A549 (cell line): ENCODE measurements around the gene GMDS. TPM values are rescaled to one million over a fixed set of nuclear protein-coding genes. Genes with fewer than 3 reads are reported as not detected.

ENCODE experiments used
- ATAC-seq, 2 experiments: fragments of 200-7000 bp in 1 of 2; fragments of >200 bp in 1 of 2; cut with Nextera tagmentation in 1 of 2; cut with Tn5 transposase in 1 of 2; 3 replicates each; pipeline versions ENCODE4 v1.8.0 to v1.9.1; 2018 to 2020; ENCODE audit warnings: mild to moderate bottlenecking in 1 of 2, moderate library complexity in 1 of 2
- CTCF ChIA-PET: fragments of 300-600 bp; sonication (Branson Sonifier 250); formaldehyde crosslinking; extraction: SDS; loops from one replicate; lab custom pipeline; 2021; ENCODE audit warnings: antibody characterized with exemption, inconsistent platforms; lab: Yijun Ruan, JAX
- POLR2A ChIA-PET: fragments of 350-600 bp; formaldehyde crosslinking; extraction: SDS; loops from one replicate; lab custom pipeline; 2021; ENCODE audit warnings: antibody characterized with exemption, inconsistent platforms; lab: Yijun Ruan, JAX
- DNase-seq, 2 experiments: peaks; one replicate each; pipeline versions ENCODE4 v3.0.0 to v3.0.0-alpha.2; 2011 to 2016; ENCODE audit warnings: low read depth in 1 of 2, low spot score in 1 of 2
- FAIRE-seq: peaks from 2 replicates; lab custom pipeline; 2011; peaks lifted over from hg19 to GRCh38; lab: Jason Lieb, UNC
- H3K27ac ChIP-seq, 2 experiments: fragments of >200 bp; sonication (Bioruptor Twin); formaldehyde crosslinking; 3 replicates each; pipeline ENCODE4 v1.5.1; 2016 to 2017
- H3K4me1 ChIP-seq: fragments of >200 bp; sonication (Bioruptor Twin); formaldehyde crosslinking; 3 replicates; pipeline ENCODE4 v1.6.1; 2016
- H3K4me2 ChIP-seq: fragments of >200 bp; sonication (Bioruptor Twin); formaldehyde crosslinking; 3 replicates; pipeline ENCODE4 v1.6.1; 2016
- H3K4me3 ChIP-seq: fragments of >200 bp; sonication (Bioruptor Twin); formaldehyde crosslinking; 3 replicates; pipeline ENCODE4 v1.5.1; 2016
- H3K9me3 ChIP-seq: fragments of >200 bp; sonication (Bioruptor Twin); formaldehyde crosslinking; 3 replicates; pipeline ENCODE4 v1.6.1; 2016
- BHLHE40 ChIP-seq: IDR thresholded peaks from 2 replicates; pipeline ENCODE4 v1.6.1; 2012; ENCODE audit warnings: low read depth, low read length, inconsistent platforms
- CHD2 ChIP-seq: fragments of 150-350 bp; IDR thresholded peaks from 2 replicates; pipeline ENCODE4 v1.6.1; 2014; ENCODE audit warnings: low read length; ENCODE audit not compliant: partially characterized antibody
- CHD4 ChIP-seq: fragments of 200-600 bp; sonication (generic); IDR thresholded peaks from 2 replicates; pipeline ENCODE4 v1.6.1; 2016; ENCODE audit warnings: antibody characterized with exemption, mild to moderate bottlenecking, borderline replicate concordance
- E2F6 ChIP-seq: IDR thresholded peaks from 2 replicates; pipeline ENCODE4 v1.6.1; 2012; ENCODE audit warnings: low read depth, borderline replicate concordance
- EHF ChIP-seq: fragments of 250-450 bp; sonication (Bioruptor Pico); IDR thresholded peaks from 2 replicates; pipeline ENCODE4 v1.5.0; 2020; ENCODE audit warnings: mild to moderate bottlenecking
- EP300 ChIP-seq, 2 experiments: fragments of >200 bp; sonication (Bioruptor Twin); formaldehyde crosslinking; IDR thresholded peaks; 2 replicates in 1 of 2; 3 replicates in 1 of 2; pipeline ENCODE4 v1.6.1; 2016 to 2017
- FOSL2 ChIP-seq, 2 experiments: fragments of 450-650 bp in 1 of 2; fragments of >200 bp in 1 of 2; sonication (Bioruptor Twin) in 1 of 2; formaldehyde crosslinking; IDR thresholded peaks; 2 replicates each; pipeline versions ENCODE4 v1.5.0 to v1.6.1; 2016 to 2020; ENCODE audit warnings: mild to moderate bottlenecking in 1 of 2, moderate library complexity in 1 of 2
- FOXS1 ChIP-seq: fragments of 250-450 bp; sonication (Bioruptor Pico); IDR thresholded peaks from 2 replicates; pipeline ENCODE4 v1.5.0; 2020; ENCODE audit warnings: mild to moderate bottlenecking, moderate library complexity
- GATA3 ChIP-seq: IDR thresholded peaks from 2 replicates; pipeline ENCODE4 v1.6.1; 2012; ENCODE audit warnings: borderline replicate concordance
- HES2 ChIP-seq: fragments of >200 bp; sonication (Bioruptor Twin); formaldehyde crosslinking; IDR thresholded peaks from 2 replicates; pipeline ENCODE4 v1.6.1; 2016
- JUNB ChIP-seq: fragments of >200 bp; sonication (Bioruptor Twin); formaldehyde crosslinking; IDR thresholded peaks from 2 replicates; pipeline ENCODE4 v1.6.1; 2016
- KDM1A ChIP-seq: fragments of 200-600 bp; sonication (generic); IDR thresholded peaks from 2 replicates; pipeline ENCODE4 v1.6.1; 2016; ENCODE audit warnings: low read depth, mild to moderate bottlenecking
- KDM5A ChIP-seq: fragments of 200-600 bp; sonication (generic); IDR thresholded peaks from 2 replicates; pipeline ENCODE4 v1.6.1; 2016; ENCODE audit warnings: antibody characterized with exemption, mild to moderate bottlenecking
- NFE2L2 ChIP-seq: fragments of 150-350 bp; conservative IDR thresholded peaks from 2 replicates; pipeline ENCODE4 v1.6.1; 2014; ENCODE audit warnings: low read length
- PBX3 ChIP-seq: IDR thresholded peaks from 2 replicates; pipeline ENCODE4 v1.6.1; 2012
- PHF8 ChIP-seq: fragments of 200-600 bp; sonication (generic); IDR thresholded peaks from 2 replicates; pipeline ENCODE4 v1.6.1; 2016; ENCODE audit warnings: low read depth, mild to moderate bottlenecking, antibody characterized with exemption, moderate library complexity, borderline replicate concordance
- POLR2AphosphoS2 ChIP-seq: conservative IDR thresholded peaks from 2 replicates; pipeline ENCODE4 v1.6.1; 2012; ENCODE audit warnings: low read length, improper control_type of control experiment, inconsistent platforms
- RAD21 ChIP-seq, 2 experiments: fragments of >200 bp in 1 of 2; sonication (Bioruptor Twin) in 1 of 2; formaldehyde crosslinking in 1 of 2; IDR thresholded peaks in 1 of 2; conservative IDR thresholded peaks in 1 of 2; 2 replicates in 1 of 2; 3 replicates in 1 of 2; pipeline ENCODE4 v1.6.1; 2012 to 2018; ENCODE audit warnings: inconsistent platforms in 1 of 2
- RCOR1 ChIP-seq: fragments of 150-350 bp; IDR thresholded peaks from 2 replicates; pipeline ENCODE4 v1.6.1; 2014; ENCODE audit warnings: antibody characterized with exemption, low read length, low read depth
- REST ChIP-seq: fragments of 200-600 bp; sonication (generic); IDR thresholded peaks from 2 replicates; pipeline ENCODE4 v1.6.1; 2016; ENCODE audit warnings: antibody characterized with exemption, mild to moderate bottlenecking, moderate library complexity
- RNF2 ChIP-seq: fragments of 200-600 bp; sonication (generic); IDR thresholded peaks from 2 replicates; pipeline ENCODE4 v1.6.1; 2016; ENCODE audit warnings: low read depth, mild to moderate bottlenecking, antibody characterized with exemption, moderate library complexity, borderline replicate concordance
- SMC3 ChIP-seq: fragments of >200 bp; sonication (Bioruptor Twin); formaldehyde crosslinking; IDR thresholded peaks from 3 replicates; pipeline ENCODE4 v1.6.1; 2018; ENCODE audit warnings: inconsistent platforms
- SREBF2 ChIP-seq: fragments of 450-650 bp; IDR thresholded peaks from 2 replicates; pipeline ENCODE4 v1.6.1; 2014; ENCODE audit warnings: mild to moderate bottlenecking, moderate library complexity
- TP53 ChIP-seq: fragments of 250-450 bp; sonication (Bioruptor Pico); IDR thresholded peaks from 2 replicates; pipeline ENCODE4 v1.5.0; 2021; ENCODE audit warnings: mild to moderate bottlenecking, moderate library complexity
- WGBS: methylation state at CpG from one replicate; pipeline ENCODE4 v1.1.6; 2017; ENCODE audit errors: missing lambda C conversion rate; 5-methylcytosine and 5-hydroxymethylcytosine counted together
- polyA plus RNA-seq, 4 experiments: library from polyadenylated mRNA; depleted of rRNA in 3 of 4; stranded (reverse); fragments of >200 nt; fragmentation: RNase III in 1 of 4; extraction: RNeasy Plus Mini Kit Qiagen cat#74134 plus additional on column Dnase treatment in 1 of 4; gene quantifications; 2 replicates in 3 of 4; 3 replicates in 1 of 4; pipeline ENCODE4 v1.2.3, GENCODE V29; 2011 to 2017

The GMDS gene
- polyA plus RNA-seq, 2 of the 4 experiments (the other 2 are of a cell fraction): 9.9 to 12.4 TPM

GRCh38 chr6:1864496-1864895 is 380.9 kb downstream of the GMDS start:
- Histone ChIP-seq H3K27ac (no peak overlapping the region), H3K4me2 (no peak overlapping the region), H3K4me3 (no peak overlapping the region), H3K9me3 (no peaks in the 10 kb centered on the region)
- POLR2A ChIA-PET: no interaction called here
- ATAC-seq (no peak), FAIRE-seq (no peak), DNase-seq (no peak)
- TF ChIP-seq RAD21 (conservative IDR thresholded peaks at IDR 0.05 in 1 of 2, IDR thresholded peaks at IDR 0.05 in 1 of 2): no peak
- no peak for TF ChIP-seq SREBF2
- TF ChIP-seq RCOR1: no peak
- TF ChIP-seq HES2: no peak
- no peak for TF ChIP-seq KDM5A
- TF ChIP-seq NFE2L2: no peak
- no peak for TF ChIP-seq PBX3
- no peak for TF ChIP-seq RNF2
- no peak for TF ChIP-seq TP53 (CRISPR knock-in tag)
- no peak for TF ChIP-seq FOSL2 (IDR thresholded peaks at IDR 0.05)
- no peak for TF ChIP-seq FOSL2 (CRISPR knock-in tag; IDR thresholded peaks at IDR 0.05)
- TF ChIP-seq GATA3: no peak
- TF ChIP-seq EP300 (IDR thresholded peaks at IDR 0.05): no peak
- TF ChIP-seq JUNB: no peak
- no peak for TF ChIP-seq EHF
- no peak for TF ChIP-seq REST
- no peak for TF ChIP-seq BHLHE40
- no peak for TF ChIP-seq PHF8
- TF ChIP-seq, all 56 proteins: peak for 0
- WGBS: 87% methylated on average over 3 of the region's 3 CpGs
- no peaks in the 10 kb centered on the region for H3K4me1 ChIP-seq
- CTCF ChIA-PET: no interaction called here

GRCh38 chr6:1862411-1862810 is 383.0 kb downstream of the GMDS start:
- Histone ChIP-seq H3K4me1 (no peaks in the 10 kb centered on the region), H3K27ac (no peak overlapping the region), H3K4me2 (no peak overlapping the region), H3K4me3 (no peak overlapping the region), H3K9me3 (no peaks in the 10 kb centered on the region)
- DNase-seq: no peak
- whole genome bisulfite sequencing: 52% methylated on average over 2 of the region's 2 CpGs
- FAIRE-seq: no peak
- ChIA-PET POLR2A (no interaction called here), CTCF (interaction anchor here (0.8 to 1.0 kb wide), 2 partner anchors 8 to 9 kb away, joined by 3 to 5 read pairs; no protein-coding TSS in a partner anchor)
- TF ChIP-seq JUNB: no peak
- ATAC-seq: no peak

GRCh38 chr6:1860756-1861348 is 384.6 kb downstream of the GMDS start:
- TF ChIP-seq FOXS1 (CRISPR knock-in tag) (no peak), KDM1A (no peak), POLR2AphosphoS2 (no peak), NFE2L2 (no peak), KDM5A (no peak), SMC3 (no peak), RAD21 (conservative IDR thresholded peaks at IDR 0.05 in 1 of 2, IDR thresholded peaks at IDR 0.05 in 1 of 2) (no peak), REST (no peak), CHD4 (no peak), E2F6 (no peak), CHD2 (no peak)
- no peak overlapping the region for H3K4me3 ChIP-seq
- FAIRE-seq (no peak), ATAC-seq (no peak), DNase-seq (no peak)
- H3K27ac ChIP-seq: no peak overlapping the region
- H3K4me2 ChIP-seq: no peak overlapping the region
- ChIA-PET CTCF (no interaction called here), POLR2A (no interaction called here)
- WGBS: 93% methylated on average over 4 of the region's 4 CpGs
- no peaks in the 10 kb centered on the region for H3K4me1 ChIP-seq
- H3K9me3 ChIP-seq: no peaks in the 10 kb centered on the region
